ENCODE results near the gene PCGF1. TPM values are rescaled to one million over a fixed set of nuclear protein-coding genes. Genes with fewer than 3 reads are reported as not detected.

PCGF1 gene
- total and polyA plus RNA-seq, 2 of the 13 experiments (the other 11 are each of a cell fraction or from before 2014, with no cell fraction given), result 20.4 to 22.6 TPM

- TF ChIP-seq ZNF513 (CRISPR knock-in tag; conservative IDR thresholded peaks at IDR 0.05), result no peak
- TF ChIP-seq NR2F1 (CRISPR knock-in tag; IDR thresholded peaks at IDR 0.05), result 0 out of 4 replicates have a peak, but pooled peaks of 1 of the 2 experiments have one; percentile 1
- TF ChIP-seq SRSF9 (IDR thresholded peaks at IDR 0.05; ENCODE audit: borderline replicate concordance, insufficient read depth, low read depth, low read length, poor library complexity, severe bottlenecking), result no peak
- 0 out of 2 replicates have a peak, but pooled peaks have one; percentile 62 for TF ChIP-seq ZSCAN22 (CRISPR knock-in tag; IDR thresholded peaks at IDR 0.05)
- peak; percentile 30; the same call in 1 of the 2 replicates for TF ChIP-seq ZBTB1 (CRISPR knock-in tag; IDR thresholded peaks at IDR 0.05; ENCODE audit: borderline replicate concordance)
- TF ChIP-seq ZNF773 (CRISPR knock-in tag; IDR thresholded peaks at IDR 0.05; ENCODE audit: borderline replicate concordance), result no peak; the same call in 1 of the 2 replicates
- TF ChIP-seq CENPX (CRISPR knock-in tag; IDR thresholded peaks at IDR 0.05), result no peak
- TF ChIP-seq WIZ (CRISPR knock-in tag; IDR thresholded peaks at IDR 0.05), result 0 out of 2 replicates have a peak, but pooled peaks have one; percentile 25
- TF ChIP-seq CEBPG (CRISPR knock-in tag; IDR thresholded peaks at IDR 0.05), result peak; percentile 3; the same call in 1 of the 2 replicates
- 0 out of 2 replicates have a peak, but pooled peaks have one; percentile 34 for TF ChIP-seq PAWR (CRISPR knock-in tag; IDR thresholded peaks at IDR 0.05; ENCODE audit: borderline replicate concordance)
- peak in 1 of 2 experiments; percentile 82; a peak in 2 of 4 replicates for TF ChIP-seq KLF16 (CRISPR knock-in tag; IDR thresholded peaks at IDR 0.05)
- TF ChIP-seq ZNF275 (CRISPR knock-in tag; IDR thresholded peaks at IDR 0.05; ENCODE audit: borderline replicate concordance), result peak; percentile 88; the same call in 1 of the 2 replicates
- no peak for TF ChIP-seq TEAD2 (CRISPR knock-in tag; IDR thresholded peaks at IDR 0.05)
- TF ChIP-seq ARNT2 (CRISPR knock-in tag; IDR thresholded peaks at IDR 0.05; ENCODE audit: low read depth), result peak; percentile 12; the same call in 1 of the 2 replicates
- peak; percentile 83 for TF ChIP-seq GABPB1 (CRISPR knock-in tag; IDR thresholded peaks at IDR 0.05)
- no peak for TF ChIP-seq THAP8 (CRISPR knock-in tag; IDR thresholded peaks at IDR 0.05; ENCODE audit: borderline replicate concordance)
- TF ChIP-seq ZNF432 (CRISPR knock-in tag; IDR thresholded peaks at IDR 0.05; ENCODE audit: borderline replicate concordance), result no peak; the same call in 1 of the 2 replicates
- no peak for TF ChIP-seq JUNB (CRISPR knock-in tag; IDR thresholded peaks at IDR 0.05; ENCODE audit: borderline replicate concordance)
- peak; percentile 91; the same call in 1 of the 2 replicates for TF ChIP-seq CCDC6 (CRISPR knock-in tag; IDR thresholded peaks at IDR 0.05)
- peak; percentile 80; the same call in 1 of the 2 replicates for TF ChIP-seq ZSCAN29 (CRISPR knock-in tag; conservative IDR thresholded peaks at IDR 0.05)
- TF ChIP-seq THAP11 (CRISPR knock-in tag; IDR thresholded peaks at IDR 0.05), result peak; percentile 22; the same call in 1 of the 2 replicates
- TF ChIP-seq CBX1 (IDR thresholded peaks at IDR 0.05; ENCODE audit: low read depth), result peak; percentile 24
- no peak for TF ChIP-seq SMARCE1 (IDR thresholded peaks at IDR 0.05; ENCODE audit: borderline replicate concordance)
- no peak for TF ChIP-seq KAT2B (IDR thresholded peaks at IDR 0.05; ENCODE audit: borderline replicate concordance, low read depth, low read length)
- TF ChIP-seq ZNF550 (CRISPR knock-in tag; IDR thresholded peaks at IDR 0.05; ENCODE audit: borderline replicate concordance), result no peak
Observed at GRCh38 chr2:74457549-74458131, 49.9 kb downstream of the PCGF1 start (continued).
